Stimulated activated CD4-positive, alpha-beta T cell treated with anti-CD3 and anti-CD28 coated beads, Interleukin-15, amount 100 ng/mL, for 24 hours (primary cell): ENCODE measurements around the gene KRT12.

ENCODE experiments used
- DNase-seq: peaks from one replicate; pipeline ENCODE4 v3.0.0-alpha.2; 2020

Gene KRT12

GRCh38 chr17:40866838-40867237 is at the start of gene KRT12:
Gene KRT12 (minus strand): TSS chr17:40867223. CDS start chr17:40867186, 37 bp downstream.
- DNase-seq, result no peak

GRCh38 chr17:40916366-40916765 is 49.3 kb upstream of the KRT12 start:
- DNase-seq, result no peak

GRCh38 chr17:40915721-40916256 is 48.8 kb upstream of the KRT12 start:
- DNase-seq, result no peak

- DNase-seq, result no peak
Observed at GRCh38 chr17:40915199-40915661, 48.2 kb upstream of the KRT12 start.

GRCh38 chr17:40914075-40914855 is 47.2 kb upstream of the KRT12 start:
- DNase-seq, result no peak

GRCh38 chr17:40912486-40913210 is 45.6 kb upstream of the KRT12 start:
- no peak for DNase-seq

GRCh38 chr17:40910441-40910841 is 43.4 kb upstream of the KRT12 start:
- DNase-seq, result no peak

- no peak for DNase-seq
Observed at GRCh38 chr17:40909755-40910154, 42.7 kb upstream of the KRT12 start.

GRCh38 chr17:40909351-40909750 is 42.3 kb upstream of the KRT12 start:
- peak; percentile 82 for DNase-seq

GRCh38 chr17:40906613-40907012 is 39.6 kb upstream of the KRT12 start:
- no peak for DNase-seq

- DNase-seq, result no peak
Observed at GRCh38 chr17:40905370-40905769, 38.3 kb upstream of the KRT12 start.

GRCh38 chr17:40903129-40903847 is 36.3 kb upstream of the KRT12 start:
- DNase-seq, result no peak

GRCh38 chr17:40902498-40902897 is 35.5 kb upstream of the KRT12 start:
- DNase-seq, result no peak

- DNase-seq, result no peak
Observed at GRCh38 chr17:40901981-40902474, 35.0 kb upstream of the KRT12 start.

- DNase-seq, result no peak
Observed at GRCh38 chr17:40900809-40901356, 33.9 kb upstream of the KRT12 start.

- no peak for DNase-seq
Observed at GRCh38 chr17:40896916-40897455, 30.0 kb upstream of the KRT12 start.

- no peak for DNase-seq
Observed at GRCh38 chr17:40895106-40895730, 28.2 kb upstream of the KRT12 start.

- no peak for DNase-seq
Observed at GRCh38 chr17:40888196-40888720, 21.2 kb upstream of the KRT12 start.

GRCh38 chr17:40886090-40886489 is 19.1 kb upstream of the KRT12 start:
- DNase-seq, result no peak

GRCh38 chr17:40884708-40885512 is 17.9 kb upstream of the KRT12 start, which contains the start of gene KRT20:
Gene KRT20 (minus strand): TSS chr17:40885242. CDS start chr17:40885185, 57 bp downstream.
- no peak for DNase-seq
